Trophoblast cell (in vitro differentiated cells and primary cell): ENCODE measurements around the gene SHOX.

ENCODE experiments used
- DNase-seq, 2 donors: peaks; one replicate each; pipeline ENCODE4 v3.0.0-alpha.2; 2016
- H2AFZ ChIP-seq: 2 replicates; pipeline ENCODE4 v1.6.1; 2013; ENCODE audit warnings: low read length, moderate library complexity, mild to moderate bottlenecking; ENCODE audit not compliant: insufficient read depth, poor library complexity
- H2AK5ac ChIP-seq: 2 replicates; pipeline ENCODE4 v1.6.1; 2013; ENCODE audit warnings: mild to moderate bottlenecking, low read length
- H2BK120ac ChIP-seq: 2 replicates; pipeline ENCODE4 v1.6.1; 2013; ENCODE audit warnings: low read length, mild to moderate bottlenecking, moderate library complexity; ENCODE audit not compliant: insufficient read depth, poor library complexity
- H2BK12ac ChIP-seq: 2 replicates; pipeline ENCODE4 v1.6.1; 2013; ENCODE audit warnings: mild to moderate bottlenecking, low read length, moderate library complexity
- H2BK5ac ChIP-seq: 2 replicates; pipeline ENCODE4 v1.6.1; 2013; ENCODE audit warnings: low read length, low read depth, moderate library complexity, mild to moderate bottlenecking; ENCODE audit not compliant: poor library complexity
- H3K14ac ChIP-seq: 2 replicates; pipeline ENCODE4 v1.6.1; 2013; ENCODE audit warnings: mild to moderate bottlenecking, low read length
- H3K18ac ChIP-seq: 2 replicates; pipeline ENCODE4 v1.6.1; 2013; ENCODE audit warnings: mild to moderate bottlenecking, low read length
- H3K23ac ChIP-seq: 2 replicates; pipeline ENCODE4 v1.6.1; 2013; ENCODE audit warnings: low read length
- H3K27ac ChIP-seq: 2 replicates; pipeline ENCODE4 v1.5.1; 2013; ENCODE audit warnings: low read depth, mild to moderate bottlenecking, inconsistent platforms, low read length, moderate library complexity
- H3K27me3 ChIP-seq: 2 replicates; pipeline ENCODE4 v1.6.1; 2013; ENCODE audit warnings: inconsistent platforms, mild to moderate bottlenecking, low read length, moderate library complexity; ENCODE audit not compliant: insufficient read depth
- H3K36me3 ChIP-seq, 2 experiments: 1 replicate in 1 of 2; 2 replicates in 1 of 2; pipeline ENCODE4 v1.6.1; 2013; ENCODE audit warnings: low read length in 2 of 2, mild to moderate bottlenecking in 2 of 2, moderate library complexity in 1 of 2; ENCODE audit not compliant: insufficient read depth in 2 of 2, control insufficient read depth in 1 of 2
- H3K4ac ChIP-seq: 2 replicates; pipeline ENCODE4 v1.6.1; 2013; ENCODE audit warnings: low read depth, mild to moderate bottlenecking, low read length, moderate library complexity
- H3K4me1 ChIP-seq, 2 experiments: 1 replicate in 1 of 2; 2 replicates in 1 of 2; pipeline ENCODE4 v1.6.1; 2013; ENCODE audit warnings: low read length in 2 of 2, mild to moderate bottlenecking in 2 of 2, moderate library complexity in 1 of 2; ENCODE audit not compliant: insufficient read depth in 2 of 2, control insufficient read depth in 1 of 2
- H3K4me2 ChIP-seq: 2 replicates; pipeline ENCODE4 v1.6.1; 2013; ENCODE audit warnings: inconsistent platforms, mild to moderate bottlenecking, low read length, moderate library complexity
- H3K4me3 ChIP-seq: 2 replicates; pipeline ENCODE4 v1.5.1; 2013; ENCODE audit warnings: mild to moderate bottlenecking, low read depth, low read length, inconsistent platforms
- H3K79me1 ChIP-seq: one replicate; pipeline ENCODE4 v1.6.1; 2013; ENCODE audit warnings: low read length
- H3K79me2 ChIP-seq: 2 replicates; pipeline ENCODE4 v1.6.1; 2013; ENCODE audit warnings: low read length, mild to moderate bottlenecking; ENCODE audit not compliant: control insufficient read depth, insufficient read depth, poor library complexity
- H3K9ac ChIP-seq: 2 replicates; pipeline ENCODE4 v1.6.1; 2013; ENCODE audit warnings: mild to moderate bottlenecking, low read length
- H3K9me3 ChIP-seq: 2 replicates; pipeline ENCODE4 v1.6.1; 2013; ENCODE audit warnings: low read depth, mild to moderate bottlenecking, control low read depth, inconsistent platforms, low read length; ENCODE audit not compliant: insufficient read depth
- H4K12ac ChIP-seq: 2 replicates; pipeline ENCODE4 v1.6.1; 2013; ENCODE audit warnings: low read depth, mild to moderate bottlenecking, low read length, moderate library complexity
- H4K8ac ChIP-seq: 2 replicates; pipeline ENCODE4 v1.6.1; 2013; ENCODE audit warnings: low read depth, mild to moderate bottlenecking, low read length, moderate library complexity
- H4K91ac ChIP-seq: one replicate; pipeline ENCODE4 v1.6.1; 2013; ENCODE audit warnings: low read depth, mild to moderate bottlenecking, low read length, moderate library complexity
- whole genome bisulfite sequencing: extraction: QIAGEN DNeasy Blood & Tissue Kit; methylation state at CpG from one replicate; pipeline ENCODE4 v1.1.7; 2013; ENCODE audit warnings: missing lambda C conversion rate; ENCODE audit not compliant: insufficient read length, insufficient coverage; ENCODE audit errors: extremely low coverage; 5-methylcytosine and 5-hydroxymethylcytosine counted together

SHOX gene

DNA sequence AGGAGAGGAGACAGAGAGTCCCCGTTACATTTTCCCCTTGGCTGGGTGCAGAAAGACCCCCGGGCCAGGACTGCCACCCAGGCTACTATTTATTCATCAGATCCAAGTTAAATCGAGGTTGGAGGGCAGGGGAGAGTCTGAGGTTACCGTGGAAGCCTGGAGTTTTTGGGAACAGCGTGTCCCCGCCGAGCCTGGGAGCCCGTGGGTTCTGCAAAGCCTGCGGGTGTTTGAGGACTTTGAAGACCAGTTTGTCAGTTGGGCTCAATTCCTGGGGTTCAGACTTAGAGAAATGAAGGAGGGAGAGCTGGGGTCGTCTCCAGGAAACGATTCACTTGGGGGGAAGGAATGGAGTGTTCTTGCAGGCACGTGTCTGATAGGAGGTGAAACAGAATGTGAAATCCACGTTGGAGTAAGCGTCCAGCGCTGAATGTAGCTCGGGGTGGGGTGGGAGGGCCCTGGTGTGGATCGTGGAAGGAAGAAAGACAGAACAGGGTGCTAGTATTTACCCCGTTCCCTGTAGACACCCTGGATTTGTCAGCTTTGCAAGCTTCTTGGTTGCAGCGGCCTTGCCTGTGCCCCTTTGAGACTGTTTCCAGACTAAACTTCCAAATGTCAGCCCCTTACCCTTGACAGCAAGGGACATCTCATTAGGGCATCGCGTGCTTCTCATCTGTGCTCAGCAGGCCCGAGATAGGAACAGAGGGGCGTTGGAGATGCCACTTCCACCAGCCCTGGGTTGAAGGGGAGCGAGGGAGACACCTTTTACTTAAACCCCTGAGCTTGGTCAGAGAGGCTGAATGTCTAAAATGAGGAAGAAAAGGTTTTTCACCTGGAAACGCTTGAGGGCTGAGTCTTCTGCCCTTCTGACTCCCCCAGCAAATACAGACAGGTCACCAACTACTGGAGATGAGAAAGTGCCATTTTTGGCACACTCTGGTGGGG, 2.7 kb downstream of the SHOX start:
- Histone ChIP-seq H3K9me3 (peaks cover 5% of the 10 kb centered on the region), H4K12ac (no peak overlapping the region), H3K36me3 (no peaks in the 10 kb centered on the region), H4K91ac (no peak overlapping the region), H4K8ac (no peak overlapping the region), H2AFZ (no peak overlapping the region), H3K23ac (no peak overlapping the region), H3K14ac (no peak overlapping the region), H3K4me1 (no peaks in the 10 kb centered on the region), H2BK12ac (no peak overlapping the region), H2BK5ac (no peak overlapping the region), H3K4me3 (no peak overlapping the region), H3K9ac (no peak overlapping the region), H2AK5ac (no peak overlapping the region), H3K18ac (no peak overlapping the region), H3K4me2 (no peak overlapping the region), H3K4ac (no peak overlapping the region), H2BK120ac (no peak overlapping the region), H3K27ac (no peak overlapping the region), H3K79me1 (no peaks in the 10 kb centered on the region), H3K27me3 (peaks cover 82% of the 10 kb centered on the region), H3K79me2 (no peaks in the 10 kb centered on the region)
- no peak for DNase-seq
- no CpG with 5 or more reads among the region's 25 CpGs for WGBS

- no peak overlapping the region for H3K14ac ChIP-seq
- H3K4me1 ChIP-seq, result no peaks in the 10 kb centered on the region
- no peak overlapping the region for H3K4me3 ChIP-seq
- H3K4me2 ChIP-seq, result no peak overlapping the region
- no peak overlapping the region for H2BK120ac ChIP-seq
- no peak overlapping the region for H2BK5ac ChIP-seq
- H4K8ac ChIP-seq, result no peak overlapping the region
- DNase-seq, result no peak
- H3K4ac ChIP-seq, result no peak overlapping the region
- no peaks in the 10 kb centered on the region for H3K36me3 ChIP-seq
- no peak overlapping the region for H3K27ac ChIP-seq
- H3K9ac ChIP-seq, result no peak overlapping the region
- peaks cover 5% of the 10 kb centered on the region for H3K9me3 ChIP-seq
- H4K91ac ChIP-seq, result no peak overlapping the region
- H3K23ac ChIP-seq, result no peak overlapping the region
- no peak overlapping the region for H2AK5ac ChIP-seq
- no peaks in the 10 kb centered on the region for H3K79me2 ChIP-seq
- no peaks in the 10 kb centered on the region for H3K79me1 ChIP-seq
- WGBS, result no CpG with 5 or more reads among the region's 84 CpGs
- H3K18ac ChIP-seq, result no peak overlapping the region
- H2BK12ac ChIP-seq, result no peak overlapping the region
- H2AFZ ChIP-seq, result no peak overlapping the region
- H3K27me3 ChIP-seq, result peaks cover 88% of the 10 kb centered on the region
- H4K12ac ChIP-seq, result no peak overlapping the region
Observed at GRCh38 chrX:633985-634958, 3.7 kb downstream of the SHOX start.

DNA sequence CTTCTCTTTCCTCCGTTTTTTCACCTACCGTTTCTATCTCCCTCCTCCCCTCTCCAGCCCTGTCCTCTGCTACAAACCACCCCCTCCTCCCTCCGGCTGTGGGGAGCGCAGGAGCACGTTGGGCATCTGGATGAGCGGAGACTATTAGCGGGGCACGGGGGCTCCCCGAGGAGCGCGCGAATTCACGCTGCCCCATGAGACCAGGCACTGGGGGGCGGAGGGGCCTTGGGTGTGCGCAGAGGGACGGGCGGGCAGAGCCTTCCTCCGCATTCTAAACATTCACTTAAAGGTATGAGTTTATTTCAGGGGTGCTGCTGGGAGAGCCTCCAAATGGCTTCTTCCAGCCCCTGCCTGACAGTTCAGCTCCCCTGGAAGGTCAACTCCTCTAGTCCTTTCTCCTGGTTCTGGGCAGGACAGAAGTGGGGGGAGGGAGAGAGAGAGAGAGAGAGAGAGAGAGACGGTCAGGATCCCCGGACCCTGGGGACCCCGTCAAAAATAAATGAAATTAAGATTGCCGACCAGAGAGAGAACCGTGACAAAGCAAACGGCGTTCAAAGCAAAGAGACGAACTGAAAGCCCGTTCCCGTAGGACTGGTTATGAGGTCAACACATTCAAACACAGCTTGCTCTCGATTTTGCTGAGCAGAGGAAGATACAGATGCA, 5.0 kb downstream of the SHOX start:
- Histone ChIP-seq H2BK120ac (no peak overlapping the region), H2AFZ (no peak overlapping the region), H3K9ac (no peak overlapping the region), H2BK5ac (no peak overlapping the region), H3K4me1 (no peaks in the 10 kb centered on the region), H3K14ac (no peak overlapping the region), H4K12ac (no peak overlapping the region), H3K27me3 (peaks cover 86% of the 10 kb centered on the region), H3K27ac (no peak overlapping the region), H3K79me1 (no peaks in the 10 kb centered on the region), H3K36me3 (no peaks in the 10 kb centered on the region), H3K23ac (no peak overlapping the region), H3K4me2 (no peak overlapping the region), H3K4me3 (no peak overlapping the region), H3K4ac (no peak overlapping the region), H4K8ac (no peak overlapping the region), H3K79me2 (no peaks in the 10 kb centered on the region), H2BK12ac (no peak overlapping the region), H4K91ac (no peak overlapping the region), H2AK5ac (no peak overlapping the region), H3K18ac (no peak overlapping the region), H3K9me3 (peaks cover 2% of the 10 kb centered on the region)
- WGBS, result no CpG with 5 or more reads among the region's 29 CpGs
- DNase-seq, result no peak

DNA sequence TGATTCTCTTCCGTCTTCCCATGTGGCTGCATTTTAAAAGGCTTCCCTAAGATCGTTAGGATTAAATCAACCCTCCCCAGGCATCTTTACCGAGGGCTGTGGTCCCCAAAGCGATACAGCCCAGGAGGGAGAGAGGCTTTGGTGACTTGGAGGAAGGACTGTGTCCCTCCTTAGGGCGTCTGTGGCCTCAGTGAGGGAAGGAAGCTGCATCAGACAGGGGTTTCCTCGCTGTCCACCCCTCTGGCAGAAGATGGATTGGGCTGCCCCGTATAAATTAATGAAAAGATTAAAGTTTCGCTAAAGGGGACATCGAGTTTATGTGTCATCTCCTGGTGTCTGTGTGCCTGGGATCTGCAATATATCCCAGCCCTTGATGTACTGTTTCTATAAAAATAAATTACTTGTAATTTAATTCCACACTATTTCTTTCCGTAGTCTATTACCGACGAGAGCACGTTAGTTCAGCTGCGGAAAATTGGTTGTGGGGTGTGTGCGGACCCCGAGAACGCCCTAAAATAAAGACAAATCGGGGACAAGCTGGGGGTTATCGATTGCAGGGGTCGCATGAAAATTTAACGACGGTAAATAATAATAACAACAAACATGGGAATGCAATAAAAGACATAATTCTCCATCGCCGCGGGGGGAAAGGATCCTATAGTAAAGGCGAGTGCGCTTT, 6.5 kb downstream of the SHOX start:
- H3K4me3 ChIP-seq, result no peak overlapping the region
- H3K36me3 ChIP-seq, result no peaks in the 10 kb centered on the region
- peaks cover 88% of the 10 kb centered on the region for H3K27me3 ChIP-seq
- no peak overlapping the region for H2BK120ac ChIP-seq
- no peaks in the 10 kb centered on the region for H3K4me1 ChIP-seq
- H2AFZ ChIP-seq, result no peak overlapping the region
- H3K27ac ChIP-seq, result no peak overlapping the region
- H3K79me2 ChIP-seq, result no peaks in the 10 kb centered on the region
- H3K14ac ChIP-seq, result no peak overlapping the region
- no peak overlapping the region for H3K4ac ChIP-seq
- no peak overlapping the region for H3K18ac ChIP-seq
- WGBS, result no CpG with 5 or more reads among the region's 27 CpGs
- no peaks in the 10 kb centered on the region for H3K79me1 ChIP-seq
- no peak overlapping the region for H3K4me2 ChIP-seq
- no peak overlapping the region for H4K12ac ChIP-seq
- peaks cover 3% of the 10 kb centered on the region for H3K9me3 ChIP-seq
- H3K23ac ChIP-seq, result no peak overlapping the region
- no peak overlapping the region for H4K91ac ChIP-seq
- DNase-seq, result no peak
- no peak overlapping the region for H2BK12ac ChIP-seq
- H4K8ac ChIP-seq, result no peak overlapping the region
- H2BK5ac ChIP-seq, result no peak overlapping the region
- no peak overlapping the region for H3K9ac ChIP-seq
- no peak overlapping the region for H2AK5ac ChIP-seq
